ENCODE results near the gene BEST4.
"Not testable (repeated sequence)": the region's sequence is repeated elsewhere in the genome, so short reads cannot be mapped to it uniquely, and the experiment has no call there.

The BEST4 gene

DNA sequence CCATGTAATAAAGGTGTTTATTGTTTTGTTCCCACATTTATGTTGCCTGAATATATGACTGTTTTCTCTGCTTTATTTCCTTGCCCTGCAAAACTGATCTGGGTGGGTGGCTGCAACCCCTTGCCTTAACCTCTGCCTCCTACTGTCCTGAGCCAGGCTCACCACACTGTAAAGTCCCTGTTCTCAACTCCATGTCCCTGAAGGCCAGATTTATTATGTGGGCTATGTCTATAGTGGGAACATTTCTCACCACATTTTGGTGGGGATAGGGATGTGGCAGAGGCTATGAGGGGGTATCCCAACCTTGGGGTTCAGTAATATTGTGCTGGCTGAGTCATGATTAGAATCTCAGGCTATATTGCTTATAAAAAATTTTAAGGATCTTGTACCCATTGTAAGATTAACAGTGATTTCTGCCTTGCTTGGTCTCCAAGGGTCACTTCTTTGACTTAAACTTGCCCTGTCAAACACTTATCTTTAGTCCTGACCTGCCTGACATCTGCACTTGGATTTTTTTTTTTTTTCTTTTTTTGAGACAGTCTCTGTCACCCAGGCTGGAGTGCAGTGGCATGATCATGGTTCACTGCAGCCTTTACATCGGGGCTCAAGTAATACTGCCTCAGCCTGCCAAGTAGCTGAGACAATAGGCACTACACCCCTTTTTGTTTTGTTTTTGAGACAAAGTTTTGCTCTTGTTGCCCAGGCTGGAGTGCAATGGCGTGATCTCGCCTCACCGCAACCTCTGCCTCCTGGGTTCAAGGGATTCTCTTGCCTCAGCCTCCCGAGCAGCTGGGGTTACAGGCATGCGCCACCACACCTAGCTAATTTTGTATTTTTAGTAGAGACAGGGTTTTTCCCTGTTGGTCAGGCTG lies 9.0 kb downstream of the BEST4 start:
- DNase-seq (ENCODE audit: insufficient read length, low spot score) (no peak), FAIRE-seq (no peak)

DNA sequence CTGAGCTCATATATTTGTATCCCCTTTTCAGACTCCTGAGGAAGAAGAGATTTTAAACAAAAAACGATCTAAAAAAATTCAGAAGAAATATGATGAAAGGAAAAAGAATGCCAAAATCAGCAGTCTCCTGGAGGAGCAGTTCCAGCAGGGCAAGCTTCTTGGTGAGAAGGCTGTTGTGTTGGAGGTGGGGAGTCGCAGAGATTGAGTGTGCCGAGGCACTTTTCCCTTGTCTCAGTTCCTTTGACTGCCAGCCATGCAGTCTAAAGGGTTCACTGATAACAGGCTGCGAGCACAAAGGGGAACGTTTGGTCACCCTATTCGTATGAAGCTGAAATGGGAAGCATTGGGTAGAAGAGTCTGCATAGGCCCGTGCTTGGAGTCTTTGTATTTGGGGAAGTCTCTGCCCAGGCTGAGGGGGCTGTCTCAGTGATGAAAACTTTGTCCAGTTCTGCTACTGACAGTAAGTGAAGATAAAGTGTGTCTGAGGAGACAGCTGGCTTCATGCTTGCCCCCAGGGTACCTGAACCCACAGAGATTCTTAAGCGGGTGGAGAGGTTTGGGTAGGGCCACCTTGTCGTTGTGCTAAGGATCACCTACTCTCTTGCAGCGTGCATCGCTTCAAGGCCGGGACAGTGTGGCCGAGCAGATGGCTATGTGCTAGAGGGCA lies 9.9 kb downstream of the BEST4 start:
- DNase-seq (ENCODE audit: insufficient read length, low spot score) (no peak), FAIRE-seq (no peak)

DNA sequence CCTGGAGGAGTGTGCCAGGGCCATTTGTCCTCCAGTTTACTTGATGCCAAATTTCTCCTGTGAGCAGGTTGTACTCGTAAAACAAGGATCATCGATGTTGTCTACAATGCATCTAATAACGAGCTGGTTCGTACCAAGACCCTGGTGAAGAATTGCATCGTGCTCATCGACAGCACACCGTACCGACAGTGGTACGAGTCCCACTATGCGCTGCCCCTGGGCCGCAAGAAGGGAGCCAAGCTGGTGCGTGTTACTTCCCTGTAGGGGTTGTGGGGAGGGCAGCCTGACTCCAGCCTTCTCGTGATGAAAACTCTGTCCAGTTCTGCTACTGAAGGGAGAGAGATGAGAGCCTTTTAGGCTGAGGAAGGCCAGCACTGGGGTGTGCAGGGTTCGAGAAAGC lies 10.4 kb downstream of the BEST4 start:
- no peak for FAIRE-seq
- no peak for DNase-seq (ENCODE audit: insufficient read length, low spot score)

DNA sequence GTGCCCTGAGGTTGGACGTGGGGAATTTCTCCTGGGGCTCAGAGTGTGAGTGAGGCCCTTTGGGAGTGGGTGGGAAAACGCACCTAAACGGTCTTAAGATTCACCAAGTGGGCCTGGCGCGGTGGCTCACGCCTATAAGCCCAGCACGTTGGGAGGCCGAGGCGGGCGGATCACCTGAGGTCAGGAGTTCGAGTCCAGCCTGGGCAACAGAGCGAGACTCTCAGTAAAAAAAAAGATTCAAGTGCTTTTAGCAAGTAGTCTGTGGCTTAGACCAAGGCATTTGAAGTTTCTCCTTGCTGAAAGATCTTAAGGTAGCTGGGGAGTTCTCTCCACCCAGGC lies 11.3 kb downstream of the BEST4 start:
- FAIRE-seq (no peak), DNase-seq (ENCODE audit: insufficient read length, low spot score) (no peak)

DNA sequence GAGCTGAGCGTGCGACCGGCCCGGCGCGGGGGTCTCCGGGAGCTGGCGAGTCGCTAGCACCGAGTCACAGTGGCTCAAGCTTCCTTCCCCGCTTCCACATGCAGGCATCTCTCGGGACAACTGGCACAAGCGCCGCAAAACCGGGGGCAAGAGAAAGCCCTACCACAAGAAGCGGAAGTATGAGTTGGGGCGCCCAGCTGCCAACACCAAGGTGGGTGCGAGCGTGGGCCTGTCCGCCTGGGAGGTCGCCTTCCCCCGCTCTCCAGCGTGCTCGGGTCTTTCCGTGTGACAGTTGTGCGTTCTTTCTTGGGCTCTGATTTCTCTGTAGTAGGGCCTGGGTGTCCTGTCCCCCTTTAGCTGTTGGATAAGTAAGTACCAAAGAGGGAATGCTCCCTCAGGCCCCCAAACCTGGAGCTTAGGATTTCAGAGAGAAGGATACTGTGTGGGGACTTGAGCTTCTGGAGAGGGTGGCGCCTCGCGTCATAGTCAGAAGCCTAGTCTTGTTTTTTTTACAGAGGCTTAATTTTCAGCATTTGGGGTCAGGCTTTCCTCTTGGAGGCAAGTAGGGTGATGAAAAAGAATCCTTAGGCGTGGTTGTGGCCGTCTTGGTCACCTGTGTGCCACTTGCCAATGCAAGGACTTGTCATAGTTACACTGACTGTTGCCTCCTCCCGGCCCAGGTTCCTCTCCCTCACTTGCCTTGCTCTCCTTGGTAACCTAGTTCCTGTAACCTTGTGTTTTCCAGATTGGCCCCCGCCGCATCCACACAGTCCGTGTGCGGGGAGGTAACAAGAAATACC lies 11.8 kb downstream of the BEST4 start:
- DNase-seq (ENCODE audit: insufficient read length, low spot score) (peak; percentile 16), FAIRE-seq (peak; percentile 14)

DNA sequence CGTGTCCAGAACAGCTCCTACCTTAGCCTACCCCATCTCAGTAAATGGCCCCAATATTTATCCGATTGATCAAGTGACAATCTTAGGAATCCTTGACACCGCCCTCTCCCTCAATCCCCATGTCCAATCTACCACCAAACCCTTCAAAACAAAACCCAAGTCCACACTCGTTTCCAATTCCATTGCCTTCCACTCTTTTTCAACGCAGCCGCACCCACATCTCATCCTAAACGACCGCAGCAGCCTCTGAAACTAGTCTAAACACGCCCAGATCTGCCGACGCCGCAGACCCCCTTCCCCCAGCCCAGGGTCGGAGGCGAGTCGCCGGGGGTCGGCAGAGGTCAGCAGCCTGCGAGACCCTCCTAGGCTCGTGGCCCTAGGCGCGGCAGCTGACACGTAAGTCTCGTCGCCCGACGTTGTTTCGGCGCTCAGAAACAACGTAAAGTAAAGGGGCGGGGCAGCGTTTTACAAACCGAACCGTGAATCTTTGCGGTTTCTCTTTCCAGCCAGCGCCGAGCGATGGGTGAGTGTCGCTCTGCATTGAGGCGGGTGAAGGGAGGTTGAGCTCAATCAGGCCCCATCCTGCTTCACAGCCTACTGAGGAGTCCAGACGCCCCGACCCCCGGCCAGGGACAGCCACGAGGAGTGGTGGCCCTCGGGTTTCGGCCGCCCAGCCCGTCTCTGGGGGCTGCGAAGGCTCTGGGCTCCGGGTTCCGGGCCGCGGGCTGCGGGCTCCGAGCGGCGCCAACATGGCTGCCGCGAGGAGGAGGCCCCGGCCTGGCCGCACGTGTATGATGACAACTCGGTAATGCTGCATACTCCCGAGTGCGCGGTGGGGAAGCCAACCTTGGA lies 12.7 kb downstream of the BEST4 start, which contains the start of gene RPS8:
Gene RPS8 (plus strand): TSS at position 463 of the 852 bp plus-strand sequence. CDS start 57 bp downstream, at position 520.
- peak; percentile 77 for DNase-seq (ENCODE audit: insufficient read length, low spot score)
- peak; percentile 89 for FAIRE-seq

DNA sequence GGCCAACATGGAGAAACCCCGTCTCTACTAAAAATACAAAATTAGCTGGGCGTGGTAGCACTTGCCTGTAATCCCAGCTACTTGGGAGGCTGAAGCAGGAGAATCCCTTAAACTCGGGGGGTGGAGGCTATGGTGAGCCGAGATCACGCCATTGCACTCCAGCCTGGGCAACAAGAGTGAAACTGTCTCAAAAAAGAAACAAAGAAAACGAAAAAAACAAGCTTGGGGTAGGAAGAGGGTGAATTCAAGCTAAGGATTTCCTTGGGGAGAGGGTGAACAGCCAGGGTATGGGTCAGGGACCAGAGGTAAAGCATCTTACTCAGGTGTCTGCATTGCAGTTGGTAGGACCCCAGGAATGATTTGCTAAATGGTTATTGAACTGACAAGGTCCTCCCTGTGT lies 21.5 kb downstream of the BEST4 start:
- not testable (repeated sequence) for DNase-seq (ENCODE audit: insufficient read length, low spot score); FAIRE-seq

DNA sequence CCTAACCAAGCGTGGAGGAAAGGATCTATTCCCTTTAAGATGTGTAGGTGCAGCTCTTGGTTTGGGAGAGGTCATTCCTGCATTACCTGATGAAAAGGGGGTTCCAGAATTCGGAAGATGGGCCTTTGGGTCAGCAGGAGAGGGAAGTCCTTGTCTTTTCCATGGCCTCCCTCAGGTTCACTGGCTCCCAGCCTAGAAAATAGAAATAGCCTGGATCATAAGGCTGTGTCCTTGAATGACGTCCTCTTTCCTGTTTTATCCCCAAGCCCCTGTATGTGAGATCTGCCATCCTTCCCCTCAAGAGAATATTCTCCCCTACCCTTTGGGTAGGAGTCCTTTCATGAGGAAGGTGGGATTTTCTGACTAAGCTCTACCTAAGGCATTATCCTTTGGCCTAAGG lies 27.1 kb downstream of the BEST4 start:
- DNase-seq (ENCODE audit: insufficient read length, low spot score) = no peak
- no peak for FAIRE-seq

DNA sequence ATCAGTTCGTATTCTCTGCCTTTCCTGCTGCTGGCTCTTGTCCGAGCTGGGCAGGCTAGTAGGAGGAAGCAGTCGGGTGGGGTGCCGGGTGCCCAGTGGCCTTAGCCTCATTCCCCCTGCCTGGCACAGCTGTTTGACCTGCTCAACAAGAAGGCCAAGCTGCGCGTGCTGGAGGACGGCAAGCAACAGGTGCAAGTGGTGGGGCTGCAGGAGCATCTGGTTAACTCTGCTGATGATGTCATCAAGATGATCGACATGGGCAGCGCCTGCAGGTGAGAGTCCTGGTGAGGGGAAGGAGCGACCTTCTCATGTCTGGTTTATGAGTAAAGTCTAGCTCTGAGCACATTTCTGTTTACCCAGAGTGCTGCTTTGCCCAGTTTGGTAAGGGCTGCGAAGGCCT lies 28.9 kb downstream of the BEST4 start:
- no peak for FAIRE-seq
- no peak for DNase-seq (ENCODE audit: insufficient read length, low spot score)

DNA sequence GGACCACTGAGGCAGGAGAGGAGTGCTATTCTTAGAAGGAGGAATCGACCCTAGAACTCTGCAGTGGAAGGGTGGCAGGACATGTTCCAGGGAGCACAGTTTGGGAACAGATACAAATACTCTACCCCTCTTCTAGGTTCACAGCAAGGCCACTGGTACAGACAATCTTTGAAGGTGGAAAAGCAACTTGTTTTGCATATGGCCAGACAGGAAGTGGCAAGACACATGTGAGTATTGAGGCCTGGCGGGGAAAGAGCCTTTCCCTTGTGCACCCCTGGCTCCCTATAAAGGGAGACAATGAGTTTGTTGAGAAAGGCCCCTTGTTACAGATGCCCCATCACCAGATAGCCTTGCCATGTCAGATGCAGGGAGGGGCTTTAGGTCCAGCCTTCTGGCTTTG lies 30.6 kb downstream of the BEST4 start:
- peak; percentile 92 for FAIRE-seq
- peak; percentile 22 for DNase-seq (ENCODE audit: insufficient read length, low spot score)

DNA sequence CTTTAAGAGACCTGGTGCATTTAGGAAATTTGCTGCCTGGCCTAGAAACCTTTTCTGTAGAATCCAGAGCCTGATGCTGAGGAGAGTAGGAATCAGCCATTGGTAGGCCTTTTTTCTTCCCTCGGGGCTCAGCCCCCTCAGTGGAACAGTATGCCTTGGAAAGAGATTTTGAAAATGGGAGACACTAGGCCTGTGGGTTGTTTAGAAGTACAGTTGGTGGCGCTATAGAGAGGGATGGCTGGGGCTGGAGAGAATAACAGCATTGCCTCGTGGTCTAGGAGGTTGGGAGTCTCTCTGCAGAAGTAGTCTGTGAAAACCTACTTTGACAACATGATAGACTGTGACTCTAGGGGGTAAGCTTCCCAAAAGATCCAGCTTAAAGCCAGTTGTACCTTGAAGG lies 40.1 kb downstream of the BEST4 start:
- FAIRE-seq (no peak), DNase-seq (ENCODE audit: insufficient read length, low spot score) (no peak)

DNA sequence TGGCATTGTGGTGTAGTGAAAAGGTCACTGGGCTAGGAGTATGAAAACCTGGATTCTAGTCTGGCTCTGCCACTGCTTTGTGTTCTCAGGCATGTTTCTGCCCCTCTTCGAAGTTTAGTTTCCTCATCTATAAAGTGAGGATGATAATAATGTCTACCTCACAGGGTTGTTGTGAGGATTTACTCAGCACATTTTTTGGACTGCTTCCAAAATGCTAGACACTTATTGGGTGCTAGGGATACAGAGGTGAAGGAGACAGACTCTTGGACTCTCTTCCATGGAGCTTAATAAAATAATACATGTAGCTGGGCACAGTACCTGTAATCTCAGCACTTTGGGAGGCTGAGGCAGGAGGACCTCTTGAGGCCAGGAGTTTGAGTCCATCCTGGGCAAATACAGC lies 44.8 kb downstream of the BEST4 start:
- DNase-seq (ENCODE audit: insufficient read length, low spot score) (no peak), FAIRE-seq (no peak)

DNA sequence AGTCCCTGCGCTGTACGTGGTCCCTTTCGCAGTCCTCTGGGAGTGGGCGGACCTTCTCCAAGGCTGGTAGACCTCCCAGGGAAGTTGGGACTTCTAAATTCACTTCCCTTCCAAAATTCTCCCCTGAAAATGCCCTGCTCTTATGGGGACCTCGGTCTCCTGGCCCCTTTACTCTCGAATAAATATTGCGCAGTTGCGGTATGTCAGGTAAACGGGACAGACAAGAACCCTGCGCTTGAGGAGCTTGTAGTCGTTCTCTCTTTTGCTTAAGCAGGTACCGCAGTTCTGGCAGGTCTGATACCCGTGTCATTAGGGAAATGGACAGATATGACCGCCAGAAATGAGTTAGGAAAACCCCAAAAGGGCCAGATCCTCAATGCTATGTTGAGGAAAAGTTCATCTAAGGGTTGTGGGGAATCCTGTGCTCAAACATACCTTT lies 47.8 kb downstream of the BEST4 start:
- FAIRE-seq (no peak), DNase-seq (ENCODE audit: insufficient read length, low spot score) (no peak)

DNA sequence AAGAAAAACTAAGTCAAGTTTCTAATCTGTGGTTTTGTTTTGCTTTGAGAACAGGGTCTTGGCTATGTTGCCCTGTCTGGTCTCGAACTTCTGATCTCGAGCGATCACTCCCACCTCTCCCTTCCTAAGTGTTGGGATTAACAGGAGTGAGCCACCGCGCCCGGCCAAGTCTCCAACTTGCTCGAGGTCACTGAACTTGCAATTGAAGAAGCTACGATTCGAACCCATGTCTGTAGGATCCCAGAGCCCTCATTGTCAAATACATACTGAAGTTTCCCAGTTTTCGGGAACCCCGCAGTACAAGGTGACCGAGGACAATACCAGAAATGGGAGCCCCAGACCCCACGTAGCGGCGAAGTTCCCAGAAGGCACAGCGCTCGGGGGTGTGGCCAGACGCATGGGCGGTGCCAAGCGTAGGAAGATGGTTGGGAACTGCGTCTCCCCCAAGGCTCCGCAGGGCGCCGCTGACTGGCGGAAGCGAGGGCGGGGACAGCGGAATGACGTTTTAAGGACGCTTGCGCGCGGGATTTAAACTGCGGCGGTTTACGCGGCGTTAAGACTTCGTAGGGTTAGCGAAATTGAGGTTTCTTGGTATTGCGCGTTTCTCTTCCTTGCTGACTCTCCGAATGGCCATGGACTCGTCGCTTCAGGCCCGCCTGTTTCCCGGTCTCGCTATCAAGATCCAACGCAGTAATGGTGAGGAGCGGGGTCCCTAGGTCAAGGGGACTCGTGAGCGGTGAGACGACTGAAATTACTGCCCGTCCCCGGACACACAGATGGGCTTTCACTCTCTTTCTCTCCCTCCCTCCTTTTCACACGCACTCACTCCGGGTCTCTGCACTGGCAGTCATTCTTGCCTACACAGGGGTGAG lies 48.4 kb downstream of the BEST4 start, which contains the start of gene KIF2C:
Gene KIF2C (plus strand): TSS at position 531 of the 872 bp plus-strand sequence. CDS start 96 bp downstream, at position 627.
- DNase-seq (ENCODE audit: insufficient read length, low spot score) (peak; percentile 99), FAIRE-seq (peak; percentile 96)

DNA sequence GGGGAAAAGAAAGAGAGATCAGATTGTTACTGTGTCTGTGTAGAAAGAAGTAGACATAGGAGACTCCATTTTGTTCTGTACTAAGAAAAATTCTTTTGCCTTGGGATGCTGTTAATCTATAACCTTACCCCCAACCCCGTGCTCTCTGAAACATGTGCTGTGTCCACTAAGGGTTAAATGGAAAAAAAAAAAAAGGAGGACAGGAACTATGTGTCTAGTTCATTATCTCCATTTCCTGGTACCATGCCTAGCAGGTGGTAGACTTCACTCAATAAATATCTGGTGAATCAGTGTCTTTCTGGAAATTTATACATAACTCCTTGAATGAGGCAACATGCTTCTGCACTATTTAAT lies 49.0 kb downstream of the BEST4 start:
- not testable (repeated sequence) for FAIRE-seq; DNase-seq (ENCODE audit: insufficient read length, low spot score)

DNA sequence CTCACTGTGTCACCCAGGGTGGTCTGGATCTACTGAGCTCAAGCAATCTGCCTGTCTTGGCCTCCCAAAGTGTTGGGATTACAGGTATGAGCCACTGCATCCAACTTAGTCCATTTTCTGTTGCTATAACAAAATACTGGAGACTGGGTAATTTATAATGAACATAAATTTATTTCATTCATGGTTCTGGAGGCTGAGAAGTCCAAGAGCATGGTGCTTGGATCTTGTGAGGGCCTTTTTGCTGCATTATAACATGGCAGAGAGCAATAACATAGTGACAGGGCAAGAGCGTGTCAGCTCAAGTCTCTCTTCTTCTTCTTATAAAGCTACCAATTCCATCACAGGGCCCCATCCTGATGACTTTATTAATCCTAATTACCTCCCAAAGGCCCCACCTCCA lies 52.0 kb downstream of the BEST4 start:
- FAIRE-seq (no peak), DNase-seq (ENCODE audit: insufficient read length, low spot score) (no peak)

DNA sequence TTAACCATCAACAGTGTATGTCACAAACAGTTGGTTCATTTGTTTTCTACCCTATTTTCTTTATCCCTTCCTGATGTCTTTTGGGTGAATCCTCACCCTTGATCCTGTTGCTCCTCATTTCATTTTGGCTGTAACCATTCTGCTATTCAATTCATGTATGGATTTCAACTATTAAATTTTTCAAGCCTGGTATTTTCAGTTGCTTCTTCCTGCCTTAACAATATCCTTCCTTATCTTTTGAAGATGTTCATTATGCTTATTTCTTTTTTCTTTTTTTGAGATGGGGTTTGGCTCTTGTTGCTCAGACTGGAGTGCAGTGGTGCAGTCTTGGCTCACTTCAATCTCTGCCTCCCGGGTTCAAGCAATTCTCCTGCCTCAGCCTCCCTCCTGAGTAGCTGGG lies 54.2 kb downstream of the BEST4 start:
- no peak for FAIRE-seq
- no peak for DNase-seq (ENCODE audit: insufficient read length, low spot score)
